ENCODE data around the gene MEGF11.

The MEGF11 gene

GRCh38 chr15:65937054-65937453 lies 316.5 kb downstream of the MEGF11 start:
- Histone ChIP-seq H3K4me3 (ENCODE audit: insufficient read depth, low read length, poor library complexity, severe bottlenecking) (no peak overlapping the region), H3K4me2 (ENCODE audit: low read depth, low read length, poor library complexity, severe bottlenecking) (no peak overlapping the region), H3K36me3 (ENCODE audit: low read length) (no peaks in the 10 kb centered on the region), H3K9me3 (ENCODE audit: insufficient read depth, low read length) (no peaks in the 10 kb centered on the region), H2AFZ (ENCODE audit: low read depth, low read length, severe bottlenecking) (no peak overlapping the region), H3K9me2 (replicated peaks; ENCODE audit: insufficient read depth, low read length) (no peaks in the 10 kb centered on the region), H3K27ac (ENCODE audit: low read depth, low read length) (no peak overlapping the region), H3F3A (ENCODE audit: insufficient read depth) (no peaks in the 10 kb centered on the region), H3K27me3 (ENCODE audit: low read length) (no peaks in the 10 kb centered on the region), H3K79me2 (ENCODE audit: insufficient read depth, low read length) (no peaks in the 10 kb centered on the region), H4K20me1 (ENCODE audit: low read depth, low read length) (no peaks in the 10 kb centered on the region), H3K9ac (ENCODE audit: low read length) (no peak overlapping the region)
- TF ChIP-seq EZH2phosphoT487 (conservative IDR thresholded peaks at IDR 0.05; ENCODE audit: low read length) (no peak), CTCF (IDR thresholded peaks at IDR 0.05; ENCODE audit: insufficient read depth, low read length, poor library complexity, severe bottlenecking) (no peak)

DNA sequence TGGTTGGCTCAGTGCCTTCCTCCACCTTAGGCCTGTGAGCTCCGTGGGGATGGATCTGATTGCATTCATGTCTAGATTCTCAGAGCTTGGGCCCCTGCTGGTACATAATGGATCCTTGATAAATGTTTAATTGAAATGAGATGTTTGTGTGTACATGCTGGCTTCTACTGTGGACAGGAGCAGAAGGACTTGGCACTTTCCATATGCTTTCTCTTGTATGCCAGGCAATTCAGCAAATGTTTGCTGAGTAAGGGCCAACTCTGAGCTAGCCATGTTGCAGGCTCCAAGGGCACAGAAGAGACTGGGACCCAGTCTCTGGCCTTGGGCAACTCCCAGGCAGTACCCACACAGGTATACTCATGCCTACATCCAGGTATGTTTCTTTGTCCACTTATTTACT lies 317.3 kb downstream of the MEGF11 start:
- no peak for TF ChIP-seq EZH2phosphoT487 (conservative IDR thresholded peaks at IDR 0.05; ENCODE audit: low read length)
- TF ChIP-seq CTCF (IDR thresholded peaks at IDR 0.05; ENCODE audit: insufficient read depth, low read length, poor library complexity, severe bottlenecking): no peak
- Histone ChIP-seq H3K36me3 (ENCODE audit: low read length) (no peaks in the 10 kb centered on the region), H2AFZ (ENCODE audit: low read depth, low read length, severe bottlenecking) (no peak overlapping the region), H3K9me2 (replicated peaks; ENCODE audit: insufficient read depth, low read length) (no peaks in the 10 kb centered on the region), H4K20me1 (ENCODE audit: low read depth, low read length) (no peaks in the 10 kb centered on the region), H3F3A (ENCODE audit: insufficient read depth) (no peaks in the 10 kb centered on the region), H3K4me2 (ENCODE audit: low read depth, low read length, poor library complexity, severe bottlenecking) (no peak overlapping the region), H3K4me3 (ENCODE audit: insufficient read depth, low read length, poor library complexity, severe bottlenecking) (no peak overlapping the region), H3K27me3 (ENCODE audit: low read length) (no peaks in the 10 kb centered on the region), H3K9me3 (ENCODE audit: insufficient read depth, low read length) (no peaks in the 10 kb centered on the region), H3K9ac (ENCODE audit: low read length) (no peak overlapping the region), H3K79me2 (ENCODE audit: insufficient read depth, low read length) (no peaks in the 10 kb centered on the region), H3K27ac (ENCODE audit: low read depth, low read length) (no peak overlapping the region)

DNA sequence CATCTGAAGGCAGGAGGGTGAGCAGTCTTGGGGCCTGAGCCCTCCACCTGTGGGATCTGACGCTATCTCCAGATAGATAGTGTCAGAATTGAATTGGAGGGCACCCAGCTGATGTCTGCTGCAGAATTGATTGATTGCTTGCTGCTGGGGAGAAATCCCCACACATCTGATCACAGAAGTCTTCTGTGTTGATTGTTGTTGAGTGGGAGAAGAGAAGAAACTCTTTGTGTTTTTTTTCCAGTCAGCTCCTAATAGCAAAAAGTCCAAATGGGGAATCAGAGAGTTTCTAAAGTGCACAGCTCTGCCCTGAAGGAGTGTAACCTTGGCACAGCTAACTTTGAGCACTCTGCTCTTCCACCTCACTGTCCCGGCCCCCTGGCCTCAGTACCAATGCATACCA lies 318.2 kb downstream of the MEGF11 start:
- no peak overlapping the region for H3K27ac ChIP-seq (ENCODE audit: low read depth, low read length)
- TF ChIP-seq EZH2phosphoT487 (conservative IDR thresholded peaks at IDR 0.05; ENCODE audit: low read length): no peak
- no peak for TF ChIP-seq CTCF (IDR thresholded peaks at IDR 0.05; ENCODE audit: insufficient read depth, low read length, poor library complexity, severe bottlenecking)
- no peaks in the 10 kb centered on the region for H3K9me3 ChIP-seq (ENCODE audit: insufficient read depth, low read length)
- no peaks in the 10 kb centered on the region for H3K79me2 ChIP-seq (ENCODE audit: insufficient read depth, low read length)
- H4K20me1 ChIP-seq (ENCODE audit: low read depth, low read length): no peaks in the 10 kb centered on the region
- H3K9me2 ChIP-seq (replicated peaks; ENCODE audit: insufficient read depth, low read length): no peaks in the 10 kb centered on the region
- H3F3A ChIP-seq (ENCODE audit: insufficient read depth): no peaks in the 10 kb centered on the region
- H3K36me3 ChIP-seq (ENCODE audit: low read length): no peaks in the 10 kb centered on the region
- no peak overlapping the region for H3K4me2 ChIP-seq (ENCODE audit: low read depth, low read length, poor library complexity, severe bottlenecking)
- H3K4me3 ChIP-seq (ENCODE audit: insufficient read depth, low read length, poor library complexity, severe bottlenecking): no peak overlapping the region
- no peak overlapping the region for H2AFZ ChIP-seq (ENCODE audit: low read depth, low read length, severe bottlenecking)
- H3K27me3 ChIP-seq (ENCODE audit: low read length): no peaks in the 10 kb centered on the region
- no peak overlapping the region for H3K9ac ChIP-seq (ENCODE audit: low read length)

- Histone ChIP-seq H3K79me2 (ENCODE audit: insufficient read depth, low read length) (no peaks in the 10 kb centered on the region), H2AFZ (ENCODE audit: low read depth, low read length, severe bottlenecking) (no peak overlapping the region), H3K9ac (ENCODE audit: low read length) (no peak overlapping the region), H3K27ac (ENCODE audit: low read depth, low read length) (no peak overlapping the region), H4K20me1 (ENCODE audit: low read depth, low read length) (no peaks in the 10 kb centered on the region), H3K4me3 (ENCODE audit: insufficient read depth, low read length, poor library complexity, severe bottlenecking) (no peak overlapping the region), H3K36me3 (ENCODE audit: low read length) (no peaks in the 10 kb centered on the region), H3F3A (ENCODE audit: insufficient read depth) (no peaks in the 10 kb centered on the region), H3K27me3 (ENCODE audit: low read length) (no peaks in the 10 kb centered on the region), H3K9me2 (replicated peaks; ENCODE audit: insufficient read depth, low read length) (no peaks in the 10 kb centered on the region), H3K9me3 (ENCODE audit: insufficient read depth, low read length) (no peaks in the 10 kb centered on the region), H3K4me2 (ENCODE audit: low read depth, low read length, poor library complexity, severe bottlenecking) (no peak overlapping the region)
- TF ChIP-seq EZH2phosphoT487 (conservative IDR thresholded peaks at IDR 0.05; ENCODE audit: low read length) (no peak), CTCF (IDR thresholded peaks at IDR 0.05; ENCODE audit: insufficient read depth, low read length, poor library complexity, severe bottlenecking) (no peak)
These were observed 322.3 kb downstream of the MEGF11 start for GRCh38 chr15:65931221-65931620.
